ENCODE data around the gene PANK4.

Gene PANK4

GRCh38 chr1:2552189-2552588, 25.8 kb upstream of the PANK4 start:
- TF ChIP-seq RAD21 (IDR thresholded peaks at IDR 0.05; ENCODE audit: low read depth): no peak

GRCh38 chr1:2548068-2548589, 21.7 kb upstream of the PANK4 start:
- peak; percentile 47 for TF ChIP-seq NFIC (IDR thresholded peaks at IDR 0.05)
- no peak for TF ChIP-seq EP300 (IDR thresholded peaks at IDR 0.05; ENCODE audit: borderline replicate concordance)
- peak; percentile 4; the same call in 1 of the 2 replicates for TF ChIP-seq MAX (IDR thresholded peaks at IDR 0.05)
- TF ChIP-seq EGR1 (IDR thresholded peaks at IDR 0.05): no peak
- TF ChIP-seq TCF12 (IDR thresholded peaks at IDR 0.05; ENCODE audit: low read depth): no peak
- TF ChIP-seq ZBTB7A (IDR thresholded peaks at IDR 0.05; ENCODE audit: low read depth): peak; percentile 77; the same call in 1 of the 2 replicates
- no peak for TF ChIP-seq REST (IDR thresholded peaks at IDR 0.05; ENCODE audit: low read depth)
- no peak for TF ChIP-seq TEAD4 (IDR thresholded peaks at IDR 0.05)
- no peak for TF ChIP-seq CEBPB (IDR thresholded peaks at IDR 0.05)
- no peak for TF ChIP-seq TAF1 (IDR thresholded peaks at IDR 0.05; ENCODE audit: low read depth)
- TF ChIP-seq RAD21 (IDR thresholded peaks at IDR 0.05; ENCODE audit: low read depth): peak; percentile 94
- no peak for TF ChIP-seq USF1 (IDR thresholded peaks at IDR 0.05)
- no peak for TF ChIP-seq CREB1 (IDR thresholded peaks at IDR 0.05; ENCODE audit: low read depth)
- no peak for TF ChIP-seq FOXM1 (IDR thresholded peaks at IDR 0.05; ENCODE audit: borderline replicate concordance, low read depth)
- TF ChIP-seq YY1 (IDR thresholded peaks at IDR 0.05; ENCODE audit: low read depth): 0 out of 2 replicates have a peak, but pooled peaks have one; percentile 57

GRCh38 chr1:2547210-2548067, 21.0 kb upstream of the PANK4 start:
- 0 out of 2 replicates have a peak, but pooled peaks have one; percentile 0 for TF ChIP-seq TCF12 (IDR thresholded peaks at IDR 0.05; ENCODE audit: low read depth)
- no peak for TF ChIP-seq CEBPB (IDR thresholded peaks at IDR 0.05)
- TF ChIP-seq EP300 (IDR thresholded peaks at IDR 0.05; ENCODE audit: borderline replicate concordance): 0 out of 2 replicates have a peak, but pooled peaks have one; percentile 22
- no peak for TF ChIP-seq ZBTB7A (IDR thresholded peaks at IDR 0.05; ENCODE audit: low read depth)
- no peak for TF ChIP-seq CREB1 (IDR thresholded peaks at IDR 0.05; ENCODE audit: low read depth)
- TF ChIP-seq RAD21 (IDR thresholded peaks at IDR 0.05; ENCODE audit: low read depth): no peak
- no peak for TF ChIP-seq MAX (IDR thresholded peaks at IDR 0.05)
- TF ChIP-seq TAF1 (IDR thresholded peaks at IDR 0.05; ENCODE audit: low read depth): no peak
- no peak for TF ChIP-seq FOXM1 (IDR thresholded peaks at IDR 0.05; ENCODE audit: borderline replicate concordance, low read depth)
- no peak for TF ChIP-seq TEAD4 (IDR thresholded peaks at IDR 0.05)
- no peak for TF ChIP-seq NFIC (IDR thresholded peaks at IDR 0.05)
- no peak for TF ChIP-seq USF1 (IDR thresholded peaks at IDR 0.05)
- peak; percentile 58; the same call in 1 of the 2 replicates for TF ChIP-seq YY1 (IDR thresholded peaks at IDR 0.05; ENCODE audit: low read depth)
- TF ChIP-seq EGR1 (IDR thresholded peaks at IDR 0.05): no peak
- no peak for TF ChIP-seq REST (IDR thresholded peaks at IDR 0.05; ENCODE audit: low read depth)

GRCh38 chr1:2546515-2547209, 20.3 kb upstream of the PANK4 start:
- TF ChIP-seq NFIC (IDR thresholded peaks at IDR 0.05) (0 out of 2 replicates have a peak, but pooled peaks have one; percentile 6), CREB1 (IDR thresholded peaks at IDR 0.05; ENCODE audit: low read depth) (no peak), ZBTB7A (IDR thresholded peaks at IDR 0.05; ENCODE audit: low read depth) (no peak; the same call in 1 of the 2 replicates), EGR1 (IDR thresholded peaks at IDR 0.05) (no peak), TCF12 (IDR thresholded peaks at IDR 0.05; ENCODE audit: low read depth) (peak; percentile 48; the same call in 1 of the 2 replicates)
